PC-3 (cell line): ENCODE measurements around the gene DMBX1. TPM values are rescaled to one million over a fixed set of nuclear protein-coding genes. Genes with fewer than 3 reads are reported as not detected.

Source experiments
- ATAC-seq: fragments of 200-7000 bp; cut with Tn5 transposase; 2 replicates; pipeline ENCODE4 v1.9.1; 2020; ENCODE audit warnings: mild to moderate bottlenecking, moderate library complexity
- BruUV-seq: library from RNA; stranded (reverse); fragments of 400-500 nt; replicated peaks from 2 replicates; lab custom pipeline; 2021; lab: Mats Ljungman, UMichigan
- CTCF ChIA-PET: fragments of 300-600 bp; sonication (Branson Sonifier 250); formaldehyde crosslinking; loops from one replicate; lab custom pipeline; 2022; ENCODE audit warnings: antibody characterized with exemption; lab: Charles Lee
- POLR2A ChIA-PET: fragments of 300-600 bp; sonication (Branson Sonifier 250); formaldehyde crosslinking; loops from one replicate; lab custom pipeline; 2022; ENCODE audit warnings: antibody characterized with exemption; ENCODE audit not compliant: unreplicated experiment; lab: Charles Lee
- DNase-seq: peaks from one replicate; pipeline ENCODE4 v3.0.0-alpha.2; 2015
- H2AFZ ChIP-seq: fragments of 300-600 bp; sonication (generic); 2 replicates; pipeline ENCODE4 v1.6.0; 2016; ENCODE audit warnings: antibody characterized with exemption, low read length
- H3F3A ChIP-seq: fragments of 300-600 bp; sonication (generic); one replicate; pipeline ENCODE4 v1.6.0; 2017; ENCODE audit warnings: antibody characterized with exemption, low read length, control low read depth, mild to moderate bottlenecking; ENCODE audit not compliant: unreplicated experiment
- H3K27ac ChIP-seq: fragments of 300-600 bp; sonication (generic); 2 replicates; pipeline ENCODE4 v1.5.1; 2016; ENCODE audit warnings: mild to moderate bottlenecking, low read length
- H3K27me3 ChIP-seq: fragments of 300-600 bp; sonication (generic); 2 replicates; pipeline ENCODE4 v1.6.1; 2016; ENCODE audit warnings: low read length, mixed read lengths
- H3K36me3 ChIP-seq: fragments of 300-600 bp; sonication (generic); 2 replicates; pipeline ENCODE4 v1.6.1; 2016; ENCODE audit warnings: low read depth, mixed run types, low read length, mixed read lengths
- H3K4me1 ChIP-seq: fragments of 300-600 bp; sonication (generic); 2 replicates; pipeline ENCODE4 v1.5.1; 2016; ENCODE audit warnings: low read length; ENCODE audit not compliant: insufficient read depth
- H3K4me2 ChIP-seq: fragments of 300-600 bp; sonication (generic); 2 replicates; pipeline ENCODE4 v1.6.0; 2016; ENCODE audit warnings: low read length
- H3K4me3 ChIP-seq: fragments of 300-600 bp; sonication (generic); 2 replicates; pipeline ENCODE4 v1.5.1; 2016; ENCODE audit warnings: mild to moderate bottlenecking, low read length, mixed read lengths
- H3K79me2 ChIP-seq: fragments of 300-600 bp; sonication (generic); 2 replicates; pipeline ENCODE4 v1.6.1; 2017; ENCODE audit warnings: low read length, mixed read lengths
- H3K9ac ChIP-seq: fragments of 300-600 bp; sonication (generic); 2 replicates; pipeline ENCODE4 v1.6.0; 2016; ENCODE audit warnings: mild to moderate bottlenecking, low read length
- H3K9me2 ChIP-seq: fragments of 300-600 bp; sonication (generic); replicated peaks from 2 replicates; pipeline ENCODE4 v1.6.1; 2016; ENCODE audit warnings: mixed run types, low read length, mixed read lengths
- H3K9me3 ChIP-seq: fragments of 300-600 bp; sonication (generic); 2 replicates; pipeline ENCODE4 v1.6.1; 2016; ENCODE audit warnings: low read length, mixed read lengths
- H4K20me1 ChIP-seq: fragments of 300-600 bp; sonication (generic); 2 replicates; pipeline ENCODE4 v1.6.1; 2016; ENCODE audit warnings: low read length, mixed read lengths
- CTCF ChIP-seq: fragments of 300-600 bp; sonication (generic); conservative IDR thresholded peaks from 2 replicates; pipeline ENCODE4 v1.5.1; 2017; ENCODE audit warnings: antibody characterized with exemption, low read depth, mild to moderate bottlenecking, low read length
- EZH2 ChIP-seq: fragments of 300-600 bp; sonication (generic); IDR thresholded peaks from one replicate; pipeline ENCODE4 v1.6.1; 2017; ENCODE audit warnings: antibody characterized with exemption, mild to moderate bottlenecking, low read length; ENCODE audit not compliant: unreplicated experiment
- EZH2phosphoT487 ChIP-seq: fragments of 300-600 bp; sonication (generic); IDR thresholded peaks from 2 replicates; pipeline ENCODE4 v1.6.1; 2018; ENCODE audit warnings: mild to moderate bottlenecking, antibody characterized with exemption, low read length, borderline replicate concordance
- intact Hi-C: fragments of 100-400 bp; cut with micrococcal nuclease; formaldehyde crosslinking; loops from 2 replicates; pipeline ENCODE4 v1.9.0; 2023
- total RNA-seq: library from RNA; depleted of rRNA; stranded (reverse); fragments of >200 nt; gene quantifications from 2 replicates; pipeline ENCODE4 v1.2.3, GENCODE V29; 2014

The DMBX1 gene
- total RNA-seq, 1 experiment from 2014 or later, result 2.4 TPM

- no TSS peak for BruUV-seq
- no peaks in the 10 kb centered on the region for H3K9me3 ChIP-seq
- H3K9ac ChIP-seq, result no peak overlapping the region
- H3K4me1 ChIP-seq, result peaks cover 4% of the 10 kb centered on the region; the same call in 1 of the 2 replicates
- intact Hi-C loops, result no loop called here
- H3K27me3 ChIP-seq, result peaks cover 19% of the 10 kb centered on the region
- H4K20me1 ChIP-seq, result no peaks in the 10 kb centered on the region
- TF ChIP-seq EZH2 (no peak), CTCF (no peak), EZH2phosphoT487 (no peak)
- H3K9me2 ChIP-seq, result no peaks in the 10 kb centered on the region
- CTCF ChIA-PET, result no interaction called here
- H3K4me3 ChIP-seq, result no peak overlapping the region
- no peak overlapping the region for H3K27ac ChIP-seq
- no peak overlapping the region for H3K4me2 ChIP-seq
- H3K79me2 ChIP-seq, result no peaks in the 10 kb centered on the region
- ATAC-seq (no peak), DNase-seq (no peak)
- H2AFZ ChIP-seq, result no peak overlapping the region
- POLR2A ChIA-PET, result no interaction called here
- H3K36me3 ChIP-seq, result no peaks in the 10 kb centered on the region
- no peaks in the 10 kb centered on the region for H3F3A ChIP-seq
These were observed 2.7 kb downstream of the DMBX1 start for GRCh38 chr1:46492269-46492853.

GRCh38 chr1:46492871-46493270 is 3.2 kb downstream of the DMBX1 start:
- Histone ChIP-seq H3K9me2 (no peaks in the 10 kb centered on the region), H3K9ac (no peak overlapping the region), H3K9me3 (no peaks in the 10 kb centered on the region), H3K4me1 (peaks cover 4% of the 10 kb centered on the region; the same call in 1 of the 2 replicates), H3K4me2 (no peak overlapping the region), H2AFZ (no peak overlapping the region), H3K27me3 (peaks cover 19% of the 10 kb centered on the region), H3K36me3 (no peaks in the 10 kb centered on the region), H3K79me2 (no peaks in the 10 kb centered on the region), H3K27ac (no peak overlapping the region), H4K20me1 (no peaks in the 10 kb centered on the region), H3F3A (no peaks in the 10 kb centered on the region), H3K4me3 (no peak overlapping the region)
- POLR2A ChIA-PET, result no interaction called here
- intact Hi-C loops, result no loop called here
- ATAC-seq (no peak), DNase-seq (no peak)
- no peak for TF ChIP-seq CTCF
- TF ChIP-seq EZH2phosphoT487, result no peak
- no peak for TF ChIP-seq EZH2
- no TSS peak for BruUV-seq
- CTCF ChIA-PET, result no interaction called here

- H2AFZ ChIP-seq, result no peak overlapping the region
- ATAC-seq (no peak), DNase-seq (no peak)
- H3K9ac ChIP-seq, result no peak overlapping the region
- CTCF ChIA-PET, result no interaction called here
- H3K36me3 ChIP-seq, result no peaks in the 10 kb centered on the region
- H3K9me3 ChIP-seq, result no peaks in the 10 kb centered on the region
- no peak overlapping the region for H3K4me2 ChIP-seq
- intact Hi-C loops, result no loop called here
- no peaks in the 10 kb centered on the region for H3F3A ChIP-seq
- POLR2A ChIA-PET, result no interaction called here
- peaks cover 19% of the 10 kb centered on the region for H3K27me3 ChIP-seq
- no TSS peak for BruUV-seq
- H3K79me2 ChIP-seq, result no peaks in the 10 kb centered on the region
- peaks cover 4% of the 10 kb centered on the region; the same call in 1 of the 2 replicates for H3K4me1 ChIP-seq
- no peaks in the 10 kb centered on the region for H3K9me2 ChIP-seq
- TF ChIP-seq EZH2phosphoT487 (no peak), CTCF (no peak), EZH2 (no peak)
- H3K27ac ChIP-seq, result no peak overlapping the region
- no peak overlapping the region for H3K4me3 ChIP-seq
- H4K20me1 ChIP-seq, result no peaks in the 10 kb centered on the region
These were observed 3.8 kb downstream of the DMBX1 start for GRCh38 chr1:46493316-46494032.
